ENCODE measurements around the gene ENHO. TPM values are rescaled to one million over a fixed set of nuclear protein-coding genes. Genes with fewer than 3 reads are reported as not detected.
"Not testable (repeated sequence)": the region's sequence is repeated elsewhere in the genome, so short reads cannot be mapped to it uniquely, and the experiment has no call there.

Gene ENHO
- total RNA-seq, 4 donors from 2014 or later = not detected

GRCh38 chr9:34536685-34537084, 13.9 kb upstream of the ENHO start:
- TF ChIP-seq CTCF (IDR thresholded peaks at IDR 0.05) (no peak), POLR2A (IDR thresholded peaks at IDR 0.05) (no peak)
- WGBS, 2 donors = 55 to 56% methylated on average over 7 of the region's 7 CpGs

GRCh38 chr9:34532041-34532440, 9.3 kb upstream of the ENHO start:
- H3K36me3 ChIP-seq; H3K4me1 ChIP-seq; H3K27ac ChIP-seq; H3K27me3 ChIP-seq; DNase-seq; intact Hi-C loops (cut with DNase I); H3K4me3 ChIP-seq (replicated peaks in 1 of 3); H3K9me3 ChIP-seq: not testable (repeated sequence)
- WGBS, 2 donors = 87 to 96% methylated on average over 4 to 7 of the region's 8 CpGs

More at GRCh38 chr9:34536685-34537084, 13.9 kb upstream of the ENHO start:
- Histone ChIP-seq H3K27ac (no peak overlapping the region), H3K27me3 (no peaks in the 10 kb centered on the region), H3K4me3 (replicated peaks in 1 of 3) (no peak overlapping the region), H3K36me3 (no peaks in the 10 kb centered on the region), H3K9me3 (no peaks in the 10 kb centered on the region), H3K4me1 (no peaks in the 10 kb centered on the region)
- DNase-seq = no peak
- intact Hi-C loops (cut with DNase I) = no loop called here

GRCh38 chr9:34526026-34526425, 3.2 kb upstream of the ENHO start:
- peaks cover 6 to 10% of the 10 kb centered on the region in 2 donors for H3K4me1 ChIP-seq
- TF ChIP-seq CTCF (IDR thresholded peaks at IDR 0.05) (no peak), POLR2A (IDR thresholded peaks at IDR 0.05) (no peak)
- no peak for DNase-seq
- no peaks in the 10 kb centered on the region for H3K27me3 ChIP-seq
- no peak overlapping the region for H3K4me3 ChIP-seq (replicated peaks in 1 of 3)
- no peak overlapping the region for H3K27ac ChIP-seq
- H3K36me3 ChIP-seq = no peaks in the 10 kb centered on the region
- 84 to 87% methylated on average over 2 of the region's 2 CpGs for WGBS, 2 donors
- no peaks in the 10 kb centered on the region for H3K9me3 ChIP-seq
- intact Hi-C loops (cut with DNase I) = no loop called here

- no peak overlapping the region for H3K4me3 ChIP-seq (replicated peaks in 1 of 3)
- no peak for TF ChIP-seq POLR2A (IDR thresholded peaks at IDR 0.05)
- no peak for TF ChIP-seq CTCF (IDR thresholded peaks at IDR 0.05)
- no peaks in the 10 kb centered on the region for H3K36me3 ChIP-seq
- 91 to 93% methylated on average over 3 of the region's 3 CpGs for WGBS, 2 donors
- peaks cover 6 to 10% of the 10 kb centered on the region in 2 donors for H3K4me1 ChIP-seq
- no peaks in the 10 kb centered on the region for H3K27me3 ChIP-seq
- intact Hi-C loops (cut with DNase I) = no loop called here
- no peaks in the 10 kb centered on the region for H3K9me3 ChIP-seq
- H3K27ac ChIP-seq = no peak overlapping the region
- no peak for DNase-seq
These were observed 1.6 kb upstream of the ENHO start for GRCh38 chr9:34524349-34524748.

GRCh38 chr9:34522091-34522887, 501 bp downstream of the ENHO start:
- H3K36me3 ChIP-seq = no peaks in the 10 kb centered on the region
- H3K4me3 ChIP-seq (replicated peaks in 1 of 3) = peak overlapping the region in 1 of 3 donors; percentile 35
- no peaks in the 10 kb centered on the region for H3K27me3 ChIP-seq
- TF ChIP-seq POLR2A (IDR thresholded peaks at IDR 0.05) (no peak), CTCF (IDR thresholded peaks at IDR 0.05) (no peak)
- 21 to 29% methylated on average over 16 to 30 of the region's 31 CpGs for WGBS, 2 donors
- intact Hi-C loops (cut with DNase I) = no loop called here
- no peak overlapping the region for H3K27ac ChIP-seq
- H3K4me1 ChIP-seq = peaks cover 6 to 10% of the 10 kb centered on the region in 2 donors
- H3K9me3 ChIP-seq = no peaks in the 10 kb centered on the region
- DNase-seq = peak in 1 of 2 donors; percentile 9

Measured in thyroid gland (tissue), 4 donors.